H1 (cell line): ENCODE data around the gene CD68. TPM values are rescaled to one million over a fixed set of nuclear protein-coding genes. Genes with fewer than 3 reads are reported as not detected.

Experiments
- CTCF ChIA-PET: fragments of 300-600 bp; sonication (Branson Sonifier 250); formaldehyde crosslinking; loops from one replicate; lab custom pipeline; 2021; ENCODE audit not compliant: partially characterized antibody; lab: Charles Lee
- POLR2A ChIA-PET: fragments of 300-600 bp; sonication (Branson Sonifier 250); formaldehyde crosslinking; loops from one replicate; lab custom pipeline; 2021; ENCODE audit warnings: inconsistent platforms; ENCODE audit not compliant: partially characterized antibody; lab: Charles Lee
- DNase-seq, 2 experiments: peaks; one replicate each; pipeline versions ENCODE4 v3.0.0 to v3.0.0-alpha.2; 2010 to 2022; ENCODE audit warnings: low spot score in 2 of 2, low read depth in 1 of 2, mixed read lengths in 1 of 2
- FAIRE-seq: peaks from 2 replicates; lab custom pipeline; 2011; peaks lifted over from hg19 to GRCh38; lab: Jason Lieb, UNC
- H2AFZ ChIP-seq: 2 replicates; pipeline ENCODE4 v1.8.1; 2012; ENCODE audit warnings: low read length, inconsistent platforms
- H2AK5ac ChIP-seq: 2 replicates; pipeline ENCODE4 v1.6.1; 2013; ENCODE audit warnings: low read depth, low read length
- H2BK120ac ChIP-seq: replicated peaks from 2 replicates; pipeline ENCODE3; 2013; ENCODE audit warnings: low read depth, low read length, inconsistent platforms
- H2BK12ac ChIP-seq: 2 replicates; pipeline ENCODE4 v1.6.1; 2013; ENCODE audit warnings: low read depth, low read length
- H2BK15ac ChIP-seq: 2 replicates; pipeline ENCODE4 v1.6.1; 2013; ENCODE audit warnings: low read length
- H2BK20ac ChIP-seq: 2 replicates; pipeline ENCODE4 v1.6.1; 2013; ENCODE audit warnings: low read length
- H2BK5ac ChIP-seq: 2 replicates; pipeline ENCODE4 v1.6.1; 2013; ENCODE audit warnings: low read depth, low read length
- H3K14ac ChIP-seq: 2 replicates; pipeline ENCODE4 v1.6.1; 2013; ENCODE audit warnings: inconsistent platforms; ENCODE audit not compliant: insufficient read length
- H3K18ac ChIP-seq: 2 replicates; pipeline ENCODE4 v1.6.1; 2013; ENCODE audit warnings: low read length; ENCODE audit errors: extremely low read depth
- H3K23ac ChIP-seq: 2 replicates; pipeline ENCODE4 v1.6.1; 2013; ENCODE audit warnings: inconsistent platforms; ENCODE audit not compliant: insufficient read length
- H3K23me2 ChIP-seq: 2 replicates; pipeline ENCODE4 v1.6.1; 2013; ENCODE audit warnings: low read depth, low read length
- H3K27ac ChIP-seq: 2 replicates; pipeline ENCODE4 v1.6.1; 2011; ENCODE audit warnings: low read depth, low read length, inconsistent platforms
- H3K27me3 ChIP-seq, 4 experiments: replicated peaks in 1 of 4; 1 replicate in 1 of 4; 2 replicates in 3 of 4; pipeline versions ENCODE4 v1.6.1 to v1.8.1; 2011 to 2013; ENCODE audit warnings: low read length in 3 of 4, mild to moderate bottlenecking in 3 of 4, inconsistent platforms in 2 of 4, mixed read lengths in 2 of 4, moderate library complexity in 1 of 4; ENCODE audit not compliant: control insufficient read depth in 3 of 4, insufficient read depth in 3 of 4; ENCODE audit errors: extremely low read depth in 1 of 4
- H3K36me3 ChIP-seq, 4 experiments: 2 replicates each; pipeline versions ENCODE4 v1.6.1 to v1.8.1; 2011 to 2013; ENCODE audit warnings: mild to moderate bottlenecking in 4 of 4, low read length in 3 of 4, moderate library complexity in 2 of 4, control low read depth in 1 of 4, inconsistent platforms in 1 of 4; ENCODE audit not compliant: insufficient read depth in 4 of 4, control insufficient read depth in 2 of 4
- H3K4ac ChIP-seq: replicated peaks from 2 replicates; pipeline ENCODE3; 2013; ENCODE audit warnings: low read length, low read depth, mixed read lengths, inconsistent platforms; ENCODE audit not compliant: insufficient read length
- H3K4me1 ChIP-seq, 4 experiments: replicated peaks in 1 of 4; 1 replicate in 1 of 4; 2 replicates in 3 of 4; pipeline versions ENCODE4 v1.6.1 to v1.8.1; 2011 to 2013; ENCODE audit warnings: low read length in 3 of 4, inconsistent platforms in 2 of 4, mixed read lengths in 1 of 4; ENCODE audit not compliant: insufficient read depth in 4 of 4, control insufficient read depth in 3 of 4
- H3K4me2 ChIP-seq, 2 experiments: 2 replicates each; pipeline versions ENCODE4 v1.6.1 to v1.8.1; 2011 to 2013; ENCODE audit warnings: low read depth in 2 of 2, low read length in 2 of 2, control low read depth in 1 of 2, inconsistent platforms in 1 of 2, mild to moderate bottlenecking in 1 of 2; ENCODE audit not compliant: insufficient read depth in 1 of 2
- H3K4me3 ChIP-seq, 4 experiments: fragments of 200-600, 300-600 bp in 1 of 4; sonication (generic), shearing (Covaris generic), sonication (Bioruptor Twin) in 1 of 4; 2 replicates each; pipeline versions ENCODE4 v1.5.1 to v1.8.1; 2011 to 2016; ENCODE audit warnings: low read length in 4 of 4, low read depth in 3 of 4, control low read depth in 2 of 4, inconsistent platforms in 2 of 4, mild to moderate bottlenecking in 2 of 4, mixed read lengths in 1 of 4, moderate library complexity in 1 of 4; ENCODE audit not compliant: insufficient read depth in 2 of 4; ENCODE audit errors: extremely low read depth in 1 of 4
- H3K56ac ChIP-seq: replicated peaks from 2 replicates; pipeline ENCODE3; 2013; ENCODE audit warnings: low read depth, mild to moderate bottlenecking, mixed read lengths, low read length, inconsistent platforms; ENCODE audit not compliant: insufficient read length
- H3K79me1 ChIP-seq: 2 replicates; pipeline ENCODE4 v1.6.1; 2013; ENCODE audit warnings: low read depth, low read length, control low read depth
- H3K79me2 ChIP-seq, 2 experiments: 2 replicates each; pipeline versions ENCODE4 v1.6.1 to v1.8.1; 2012 to 2013; ENCODE audit warnings: low read length in 2 of 2, mild to moderate bottlenecking in 2 of 2, inconsistent platforms in 1 of 2; ENCODE audit not compliant: insufficient read depth in 2 of 2, control insufficient read depth in 1 of 2
- H3K9ac ChIP-seq, 4 experiments: replicated peaks in 1 of 4; 1 replicate in 1 of 4; 2 replicates in 3 of 4; pipeline versions ENCODE4 v1.6.1 to v1.8.1; 2011 to 2013; ENCODE audit warnings: low read depth in 3 of 4, low read length in 3 of 4, control low read depth in 2 of 4, mild to moderate bottlenecking in 2 of 4, moderate library complexity in 2 of 4, inconsistent platforms in 1 of 4; ENCODE audit errors: extremely low read depth in 1 of 4
- H3K9me3 ChIP-seq, 2 experiments: 2 replicates each; pipeline versions ENCODE4 v1.6.1 to v1.8.1; 2012 to 2013; ENCODE audit warnings: mild to moderate bottlenecking in 2 of 2, moderate library complexity in 2 of 2, control low read depth in 1 of 2, inconsistent platforms in 1 of 2, low read depth in 1 of 2, low read length in 1 of 2, mixed read lengths in 1 of 2; ENCODE audit not compliant: insufficient read depth in 2 of 2
- H4K20me1 ChIP-seq, 2 experiments: replicated peaks in 1 of 2; 2 replicates each; pipeline versions ENCODE3 to v1.8.1; 2011 to 2013; ENCODE audit warnings: inconsistent platforms in 2 of 2, low read length in 2 of 2, mild to moderate bottlenecking in 1 of 2; ENCODE audit not compliant: insufficient read depth in 2 of 2, control insufficient read depth in 1 of 2
- H4K5ac ChIP-seq: 2 replicates; pipeline ENCODE4 v1.6.1; 2013; ENCODE audit warnings: low read length, low read depth, mixed read lengths, inconsistent platforms; ENCODE audit not compliant: insufficient read length
- H4K8ac ChIP-seq: 2 replicates; pipeline ENCODE4 v1.8.0; 2013; ENCODE audit warnings: mild to moderate bottlenecking, moderate library complexity, low read length, inconsistent platforms; ENCODE audit not compliant: insufficient read depth; ENCODE audit errors: extremely low read depth
- H4K91ac ChIP-seq: replicated peaks from 2 replicates; pipeline ENCODE3; 2013; ENCODE audit warnings: low read length, mixed read lengths, inconsistent platforms; ENCODE audit not compliant: insufficient read length
- CTCF ChIP-seq, 3 experiments: IDR thresholded peaks; 1 replicate in 2 of 3; 2 replicates in 1 of 3; pipeline versions ENCODE4 v1.5.1 to v1.6.1; 2011; ENCODE audit warnings: low read length in 3 of 3, mild to moderate bottlenecking in 3 of 3, inconsistent platforms in 2 of 3, low read depth in 1 of 3, moderate library complexity in 1 of 3; ENCODE audit not compliant: insufficient read depth in 1 of 3; ENCODE audit errors: control extremely low read depth in 1 of 3
- POLR2A ChIP-seq, 2 experiments: IDR thresholded peaks; 1 replicate in 1 of 2; 2 replicates in 1 of 2; pipeline ENCODE4 v1.6.1; 2011; ENCODE audit warnings: low read depth in 2 of 2, low read length in 2 of 2, mild to moderate bottlenecking in 2 of 2; ENCODE audit errors: control extremely low read depth in 1 of 2
- RAD21 ChIP-seq, 2 experiments: IDR thresholded peaks in 1 of 2; conservative IDR thresholded peaks in 1 of 2; 2 replicates each; pipeline ENCODE4 v1.6.1; 2011; ENCODE audit warnings: low read depth in 2 of 2, low read length in 2 of 2, improper control_type of control experiment in 1 of 2, inconsistent platforms in 1 of 2, mild to moderate bottlenecking in 1 of 2, moderate library complexity in 1 of 2
- RBBP5 ChIP-seq: IDR thresholded peaks from 2 replicates; pipeline ENCODE4 v1.7.1; 2012; ENCODE audit warnings: low read depth, mild to moderate bottlenecking, inconsistent platforms, low read length, moderate library complexity, borderline replicate concordance
- SUZ12 ChIP-seq: fragments of 200-600 bp; sonication (generic); IDR thresholded peaks from 2 replicates; pipeline ENCODE4 v1.6.1; 2012; ENCODE audit warnings: mild to moderate bottlenecking, inconsistent platforms, low read length, moderate library complexity, mixed read lengths
- WGBS, 2 experiments: shearing (Covaris generic) in 1 of 2; methylation state at CpG; one replicate each; pipeline versions ENCODE4 v1.1.6 to v1.1.7; 2013 to 2015; ENCODE audit warnings: low lambda C conversion rate in 2 of 2, mixed read lengths in 2 of 2, inconsistent platforms in 1 of 2, low coverage in 1 of 2, missing lambda C conversion rate in 1 of 2; ENCODE audit not compliant: insufficient replicate concordance in 2 of 2, insufficient coverage in 1 of 2, insufficient read length in 1 of 2; ENCODE audit errors: extremely low coverage in 1 of 2, missing lambda C conversion rate in 1 of 2; 5-methylcytosine and 5-hydroxymethylcytosine counted together
- polyA plus RNA-seq, 7 experiments: library from polyadenylated mRNA; depleted of rRNA in 3 of 7; stranded (reverse) in 5 of 7; unstranded in 2 of 7; fragments of >200 nt in 5 of 7; fragments of 200-250 nt in 2 of 7; gene quantifications; 1 replicate in 5 of 7; 2 replicates in 1 of 7; 4 replicates in 1 of 7; pipeline versions ENCODE4 v1.2.1 to v1.2.3, GENCODE V29; 2011 to 2013; ENCODE audit warnings: missing spikeins in 2 of 7, mixed read lengths in 2 of 7
- total RNA-seq: library from RNA; stranded (reverse); fragmentation: NEBNext Ultra II Directional; extraction: Animal tissue kit (Norgen Biotek cat#: 25700); gene quantifications from 2 replicates; pipeline ENCODE4 v1.2.1, GENCODE V29; 2021

CD68 gene
- total and polyA plus RNA-seq, 2 of the 8 experiments (the other 6 are each of a cell fraction or from before 2014, with no cell fraction given) = 0.18 TPM; not detected in 1

- H3K36me3 ChIP-seq = peaks cover under 1 to 14% (median 4%) of the 10 kb centered on the region in 4 experiments; a peak in 5 of 8 replicates
- no peaks in the 10 kb centered on the region; the same call in none of the 2 replicates for H3K79me1 ChIP-seq
- no peak overlapping the region for H3K4ac ChIP-seq
- H3K9me3 ChIP-seq = no peaks in the 10 kb centered on the region
- no peak overlapping the region; the same call in 1 of the 2 replicates for H2BK5ac ChIP-seq
- no peak overlapping the region for H4K5ac ChIP-seq
- no peaks in the 10 kb centered on the region for H3K79me2 ChIP-seq
- H3K27ac ChIP-seq = no peak overlapping the region
- H2BK20ac ChIP-seq = no peak overlapping the region
- ChIA-PET POLR2A (interaction anchor here (0.6 to 28.5 kb wide), 8 partner anchors 14 to 100 kb away, joined by 3 to 1144 read pairs (median 28); partner anchors contain the start of genes CD68, SAT2, SENP3 and TNFSF12), CTCF (interaction anchor here (0.6 to 1.8 kb wide), 11 partner anchors 13 to 101 kb away, joined by 3 to 14 read pairs (median 3); partner anchors contain the start of genes FXR2 and TP53)
- no peak overlapping the region for H2AFZ ChIP-seq
- peak in 1 of 2 experiments; percentile 49 for DNase-seq
- H3K9ac ChIP-seq = no peak overlapping the region
- no peak overlapping the region for H3K56ac ChIP-seq
- H3K14ac ChIP-seq = no peak overlapping the region
- no peak overlapping the region for H3K23ac ChIP-seq
- TF ChIP-seq SUZ12 (no peak), CTCF (IDR thresholded peaks at IDR 0.05; ENCODE audit: control extremely low read depth in 1 of 3, insufficient read depth in 1 of 3, low read depth in 1 of 3, low read length in 3 of 3) (peak; percentile 23 to 64 (median 63); a peak in 3 of 4 replicates), POLR2A (IDR thresholded peaks at IDR 0.05; ENCODE audit: control extremely low read depth in 1 of 2, low read depth in 2 of 2, low read length in 2 of 2) (peak in 1 of 2 experiments; percentile 17; a peak in 1 of 3 replicates), RBBP5 (no peak), RAD21 (IDR thresholded peaks at IDR 0.05 in 1 of 2, conservative IDR thresholded peaks at IDR 0.05 in 1 of 2; ENCODE audit: low read depth in 2 of 2, low read length in 2 of 2) (peak; percentile 33 to 35; a peak in 3 of 4 replicates)
- H3K4me3 ChIP-seq = no peak overlapping the region
- no peak overlapping the region for H3K18ac ChIP-seq
- H4K91ac ChIP-seq = no peak overlapping the region
- H3K4me1 ChIP-seq = peaks cover 6 to 31% (median 23%) of the 10 kb centered on the region in 4 experiments
- H2BK120ac ChIP-seq = no peak overlapping the region
- no peak overlapping the region for H2AK5ac ChIP-seq
- no peak overlapping the region; a peak in 1 of 4 replicates for H3K4me2 ChIP-seq
- H3K27me3 ChIP-seq = no peaks in the 10 kb centered on the region
- WGBS, 2 experiments = 77% methylated on average over 9 of the region's 9 CpGs; no CpG with 5 or more reads in 1 of the 2 experiments
- H2BK12ac ChIP-seq = no peak overlapping the region
- FAIRE-seq = no peak
- no peak overlapping the region for H4K8ac ChIP-seq
- no peak overlapping the region for H2BK15ac ChIP-seq
- H3K23me2 ChIP-seq = peaks cover 24% of the 10 kb centered on the region; the same call in 1 of the 2 replicates
- H4K20me1 ChIP-seq = peaks cover 0 to 2% of the 10 kb centered on the region in 2 experiments
Measured at GRCh38 chr17:7586673-7587419, 7.4 kb downstream of the CD68 start.
